ENCODE results near the gene SHOC2.

DNA sequence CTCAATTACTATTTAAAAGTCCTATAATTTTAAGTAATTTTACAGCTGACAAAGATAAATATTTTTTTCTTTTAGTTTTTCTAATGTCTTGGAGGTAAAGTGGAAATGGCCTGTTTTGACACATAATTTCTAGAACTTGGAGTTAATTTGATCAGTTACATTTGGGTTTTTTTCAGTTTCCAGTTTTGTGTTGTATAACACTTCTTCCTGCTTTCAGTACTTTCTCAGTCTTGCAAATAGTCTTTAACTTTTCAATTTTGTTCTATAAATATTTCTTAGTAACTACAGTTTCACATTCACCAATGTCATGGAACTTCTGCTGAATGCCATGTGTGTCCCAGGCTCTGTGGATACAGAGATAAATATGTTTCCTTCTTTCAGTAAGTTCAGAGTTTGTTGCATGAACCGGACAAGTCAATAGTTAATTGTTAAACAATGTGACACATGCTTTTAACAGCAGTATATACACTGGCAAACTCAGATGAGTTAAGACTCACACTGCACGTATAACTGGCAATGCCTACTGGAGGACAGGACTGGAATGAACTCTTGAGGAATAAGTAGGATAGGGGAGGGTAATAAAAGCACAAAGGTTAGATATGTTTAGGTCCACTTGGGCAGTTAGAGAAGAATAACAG is 4.6 kb downstream of the SHOC2 start:
- TF ChIP-seq, protein P1, sequence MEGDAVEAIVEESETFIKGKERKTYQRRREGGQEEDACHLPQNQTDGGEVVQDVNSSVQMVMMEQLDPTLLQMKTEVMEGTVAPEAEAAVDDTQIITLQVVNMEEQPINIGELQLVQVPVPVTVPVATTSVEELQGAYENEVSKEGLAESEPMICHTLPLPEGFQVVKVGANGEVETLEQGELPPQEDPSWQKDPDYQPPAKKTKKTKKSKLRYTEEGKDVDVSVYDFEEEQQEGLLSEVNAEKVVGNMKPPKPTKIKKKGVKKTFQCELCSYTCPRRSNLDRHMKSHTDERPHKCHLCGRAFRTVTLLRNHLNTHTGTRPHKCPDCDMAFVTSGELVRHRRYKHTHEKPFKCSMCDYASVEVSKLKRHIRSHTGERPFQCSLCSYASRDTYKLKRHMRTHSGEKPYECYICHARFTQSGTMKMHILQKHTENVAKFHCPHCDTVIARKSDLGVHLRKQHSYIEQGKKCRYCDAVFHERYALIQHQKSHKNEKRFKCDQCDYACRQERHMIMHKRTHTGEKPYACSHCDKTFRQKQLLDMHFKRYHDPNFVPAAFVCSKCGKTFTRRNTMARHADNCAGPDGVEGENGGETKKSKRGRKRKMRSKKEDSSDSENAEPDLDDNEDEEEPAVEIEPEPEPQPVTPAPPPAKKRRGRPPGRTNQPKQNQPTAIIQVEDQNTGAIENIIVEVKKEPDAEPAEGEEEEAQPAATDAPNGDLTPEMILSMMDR (IDR thresholded peaks at IDR 0.05) = no peak
- no peak for TF ChIP-seq POLR2AphosphoS5 (IDR thresholded peaks at IDR 0.05)
- no peak for TF ChIP-seq POLR2A (IDR thresholded peaks at IDR 0.05)
